Middle frontal gyrus (tissue), 1 donor: ENCODE measurements around the gene NPLOC4.
"Not testable (repeated sequence)": the region's sequence is repeated elsewhere in the genome, so short reads cannot be mapped to it uniquely, and the experiment has no call there.

Experiments used
- DNase-seq: peaks from one replicate; pipeline ENCODE4 v3.0.0-alpha.2; 2015; ENCODE audit warnings: low spot score; ENCODE audit errors: extremely low spot score

NPLOC4 gene

GRCh38 chr17:81589612-81590011 lies 47.3 kb downstream of the NPLOC4 start:
- no peak for DNase-seq

GRCh38 chr17:81586096-81586495 lies 50.8 kb downstream of the NPLOC4 start:
- no peak for DNase-seq

- DNase-seq: not testable (repeated sequence)
These were observed 52.1 kb downstream of the NPLOC4 start for GRCh38 chr17:81584771-81585170.

- no peak for DNase-seq
These were observed 53.1 kb downstream of the NPLOC4 start for GRCh38 chr17:81583589-81584342.

GRCh38 chr17:81582749-81583148 lies 54.2 kb downstream of the NPLOC4 start:
- no peak for DNase-seq

GRCh38 chr17:81582341-81582740 lies 54.6 kb downstream of the NPLOC4 start:
- DNase-seq: no peak

- DNase-seq: no peak
These were observed 55.2 kb downstream of the NPLOC4 start for GRCh38 chr17:81581758-81582157.

- no peak for DNase-seq
These were observed 56.4 kb downstream of the NPLOC4 start for GRCh38 chr17:81580481-81580880.

GRCh38 chr17:81579821-81580321 lies 57.0 kb downstream of the NPLOC4 start:
- no peak for DNase-seq

GRCh38 chr17:81579298-81579697 lies 57.6 kb downstream of the NPLOC4 start:
- no peak for DNase-seq

GRCh38 chr17:81578561-81579225 lies 58.2 kb downstream of the NPLOC4 start:
- DNase-seq: no peak

- no peak for DNase-seq
These were observed 58.9 kb downstream of the NPLOC4 start for GRCh38 chr17:81578038-81578441.

- DNase-seq: no peak
These were observed 59.5 kb downstream of the NPLOC4 start for GRCh38 chr17:81577278-81578000.

GRCh38 chr17:81576621-81577277 lies 60.2 kb downstream of the NPLOC4 start:
- no peak for DNase-seq

- DNase-seq: no peak
These were observed 61.1 kb downstream of the NPLOC4 start for GRCh38 chr17:81575836-81576235.

- no peak for DNase-seq
These were observed 62.3 kb downstream of the NPLOC4 start for GRCh38 chr17:81574643-81574956.

- DNase-seq: no peak
These were observed 62.9 kb downstream of the NPLOC4 start for GRCh38 chr17:81573794-81574642.

GRCh38 chr17:81572563-81573168 lies 64.2 kb downstream of the NPLOC4 start:
- no peak for DNase-seq

- DNase-seq: no peak
These were observed 65.9 kb downstream of the NPLOC4 start for GRCh38 chr17:81570964-81571363.

GRCh38 chr17:81569986-81570514 lies 66.9 kb downstream of the NPLOC4 start:
- no peak for DNase-seq
